T-cell (primary cell): Measurements from ENCODE around the gene ZNF341. TPM values are rescaled to one million over a fixed set of nuclear protein-coding genes. Genes with fewer than 3 reads are reported as not detected.
A peak's percentile ranks its signal among the peaks of the same experiment; 100 is the strongest.

Source experiments
- ATAC-seq, 4 experiments: fragments of 200-7000 bp in 3 of 4; fragments of 150-1000 bp in 1 of 4; cut with Tn5 transposase; replicated peaks in 1 of 4; 1 replicate in 3 of 4; 2 replicates in 1 of 4; pipeline ENCODE4 v1.10.0; 2021; ENCODE audit warnings: moderate library complexity in 3 of 4, mild to moderate bottlenecking in 2 of 4, moderate number of reproducible peaks in 1 of 4
- CTCF ChIA-PET, 2 donors: fragments of 300-600 bp; sonication (Branson Sonifier 250); formaldehyde crosslinking; loops; one replicate each; lab custom pipeline; 2022; ENCODE audit warnings: antibody characterized with exemption in 2 of 2; lab: Charles Lee
- POLR2A ChIA-PET, 2 donors: fragments of 300-600 bp; sonication (Branson Sonifier 250); formaldehyde crosslinking; loops; one replicate each; lab custom pipeline; 2022; ENCODE audit warnings: antibody characterized with exemption in 2 of 2; lab: Charles Lee
- DNase-seq, 35 experiments: peaks; one replicate each; pipeline versions ENCODE4 v3.0.0 to v3.0.0-alpha.2; 2013 to 2023
- H3K27ac ChIP-seq: one replicate; pipeline ENCODE4 v1.5.1; 2013; ENCODE audit warnings: low read length
- H3K27me3 ChIP-seq, 2 experiments: replicated peaks in 1 of 2; 1 replicate in 1 of 2; 2 replicates in 1 of 2; pipeline versions ENCODE4 v1.6.1 to v1.7.0; 2013; ENCODE audit warnings: low read length in 1 of 2, mixed read lengths in 1 of 2; ENCODE audit not compliant: control insufficient read depth in 2 of 2, insufficient read depth in 2 of 2; ENCODE audit errors: extremely low read depth in 1 of 2
- H3K36me3 ChIP-seq, 2 donors: 1 replicate in 1 of 2; 2 replicates in 1 of 2; pipeline versions ENCODE4 v1.6.1 to v1.7.0; 2013; ENCODE audit warnings: low read length in 1 of 2; ENCODE audit not compliant: control insufficient read depth in 2 of 2, insufficient read depth in 1 of 2; ENCODE audit errors: extremely low read depth in 1 of 2
- H3K4me1 ChIP-seq, 2 experiments: 1 replicate in 1 of 2; 2 replicates in 1 of 2; pipeline versions ENCODE4 v1.6.1 to v1.7.0; 2013; ENCODE audit warnings: low read length in 2 of 2, mixed read lengths in 1 of 2; ENCODE audit not compliant: insufficient read depth in 2 of 2, control insufficient read depth in 1 of 2; ENCODE audit errors: extremely low read depth in 1 of 2
- H3K4me3 ChIP-seq, 2 donors: 1 replicate in 1 of 2; 2 replicates in 1 of 2; pipeline versions ENCODE4 v1.5.1 to v1.7.0; 2013; ENCODE audit warnings: mild to moderate bottlenecking in 2 of 2, low read length in 1 of 2, moderate library complexity in 1 of 2; ENCODE audit not compliant: control insufficient read depth in 1 of 2; ENCODE audit errors: extremely low read depth in 1 of 2
- H3K9me3 ChIP-seq: 2 replicates; pipeline ENCODE4 v1.7.0; 2013
- H3K27ac Mint-ChIP-seq, 2 donors: one replicate each; pipeline ENCODE4 v1.8.0; 2020 to 2021; ENCODE audit warnings: mild to moderate bottlenecking in 2 of 2, mixed read lengths in 2 of 2
- H3K27me3 Mint-ChIP-seq, 2 donors: one replicate each; pipeline ENCODE4 v1.8.0; 2021 to 2022; ENCODE audit warnings: mixed read lengths in 2 of 2
- H3K36me3 Mint-ChIP-seq: one replicate; pipeline ENCODE4 v1.8.0; 2021; ENCODE audit warnings: mixed read lengths
- H3K4me1 Mint-ChIP-seq, 3 donors: one replicate each; pipeline ENCODE4 v1.8.0; 2020 to 2022; ENCODE audit warnings: mixed read lengths in 3 of 3, mild to moderate bottlenecking in 1 of 3
- H3K4me3 Mint-ChIP-seq, 3 donors: one replicate each; pipeline ENCODE4 v1.8.0; 2020 to 2022; ENCODE audit warnings: mild to moderate bottlenecking in 3 of 3, mixed read lengths in 3 of 3, moderate library complexity in 3 of 3
- H3K9me3 Mint-ChIP-seq, 3 donors: one replicate each; pipeline ENCODE4 v1.8.0; 2020 to 2022; ENCODE audit warnings: mixed read lengths in 3 of 3
- WGBS: methylation state at CpG from one replicate; pipeline ENCODE4 v1.1.5; 2013; ENCODE audit warnings: missing lambda C conversion rate; ENCODE audit not compliant: insufficient coverage; 5-methylcytosine and 5-hydroxymethylcytosine counted together
- total RNA-seq, 35 experiments: library from RNA in 6 of 35; stranded (reverse) in 6 of 35; fragments of 120-200 nt in 1 of 35; gene quantifications; one replicate each; pipeline versions ENCODE4 v1.2.1 to v1.2.4 and lab custom pipeline; 2013 to 2026

Gene ZNF341
- total RNA-seq, 5 donors from 2014 or later (not counting 1 experiment from before 2014, with no cell fraction given): 4.0 to 6.1 (median 5.6) TPM

GRCh38 chr20:33835615-33836172, 103.9 kb downstream of the ZNF341 start:
- peaks cover 78 to 85% (median 80%) of the 10 kb centered on the region in 3 donors for H3K4me1 Mint-ChIP-seq
- no peak for ATAC-seq
- no peak overlapping the region for H3K27ac ChIP-seq
- H3K36me3 Mint-ChIP-seq: peaks cover 33% of the 10 kb centered on the region
- ChIA-PET POLR2A (no interaction called here), CTCF (interaction anchor here in 1 of 2 donors (0.5 to 0.6 kb wide), 2 partner anchors 473 to 1240 kb away, joined by 3 read pairs; no protein-coding TSS in a partner anchor)
- peaks cover 9 to 40% of the 10 kb centered on the region in 2 experiments for H3K4me1 ChIP-seq
- no peaks in the 10 kb centered on the region for H3K27me3 ChIP-seq
- H3K36me3 ChIP-seq: peaks cover 0 to 6% of the 10 kb centered on the region in 2 donors
- peak overlapping the region in 1 of 2 donors; percentile 44 for H3K27ac Mint-ChIP-seq
- H3K27me3 Mint-ChIP-seq: no peaks in the 10 kb centered on the region
- H3K9me3 ChIP-seq: no peaks in the 10 kb centered on the region
- DNase-seq: no peak
- no peaks in the 10 kb centered on the region for H3K9me3 Mint-ChIP-seq
- H3K4me3 ChIP-seq: no peak overlapping the region
- WGBS: 100% methylated on average over 4 of the region's 9 CpGs
- no peak overlapping the region for H3K4me3 Mint-ChIP-seq

- CTCF ChIA-PET: no interaction called here
- no peak overlapping the region for H3K4me3 Mint-ChIP-seq
- Histone ChIP-seq H3K27ac (no peak overlapping the region), H3K36me3 (peaks cover 0 to 6% of the 10 kb centered on the region in 2 donors), H3K4me3 (no peak overlapping the region), H3K27me3 (no peaks in the 10 kb centered on the region), H3K4me1 (peaks cover 9 to 42% of the 10 kb centered on the region in 2 experiments), H3K9me3 (no peaks in the 10 kb centered on the region)
- WGBS: 100% methylated on average over 1 of the region's 2 CpGs
- peaks cover 33% of the 10 kb centered on the region for H3K36me3 Mint-ChIP-seq
- H3K27ac Mint-ChIP-seq: no peak overlapping the region
- no peaks in the 10 kb centered on the region for H3K9me3 Mint-ChIP-seq
- POLR2A ChIA-PET: no interaction called here
- ATAC-seq (no peak), DNase-seq (no peak)
- H3K27me3 Mint-ChIP-seq: no peaks in the 10 kb centered on the region
- peaks cover 84 to 89% (median 86%) of the 10 kb centered on the region in 3 donors for H3K4me1 Mint-ChIP-seq
Measured at GRCh38 chr20:33836277-33836676, 104.5 kb downstream of the ZNF341 start.

- CTCF ChIA-PET: interaction anchor here in 1 of 2 donors (0.6 kb wide), 1 partner anchor 1886 kb away, joined by 4 read pairs; no protein-coding TSS in a partner anchor
- H3K27me3 ChIP-seq: no peaks in the 10 kb centered on the region
- H3K9me3 ChIP-seq: no peaks in the 10 kb centered on the region
- H3K9me3 Mint-ChIP-seq: no peaks in the 10 kb centered on the region
- 100% methylated on average over 3 of the region's 5 CpGs for WGBS
- peak overlapping the region in 1 of 3 donors; percentile 20 for H3K4me3 Mint-ChIP-seq
- H3K27ac ChIP-seq: no peak overlapping the region
- H3K36me3 ChIP-seq: peaks cover 0 to 4% of the 10 kb centered on the region in 2 donors
- no peaks in the 10 kb centered on the region for H3K27me3 Mint-ChIP-seq
- peak overlapping the region; percentile 58 to 75 for H3K27ac Mint-ChIP-seq
- no peak overlapping the region for H3K4me3 ChIP-seq
- H3K4me1 Mint-ChIP-seq: peaks cover 87 to 90% (median 89%) of the 10 kb centered on the region in 3 donors
- peak in 1 of 4 experiments; percentile 52 for ATAC-seq
- no peak for DNase-seq
- peaks cover 14 to 51% of the 10 kb centered on the region in 2 experiments for H3K4me1 ChIP-seq
- peaks cover 24% of the 10 kb centered on the region for H3K36me3 Mint-ChIP-seq
- POLR2A ChIA-PET: interaction anchor here (0.5 to 0.6 kb wide), 2 partner anchors 10 to 1779 kb away, joined by 3 to 4 read pairs; partner anchors contain the start of gene SPAG4 (in 1 of the 2)
Measured at GRCh38 chr20:33837096-33837830, 105.5 kb downstream of the ZNF341 start.

- DNase-seq (no peak), ATAC-seq (peak in 1 of 4 experiments; percentile 26)
- Histone ChIP-seq H3K27me3 (no peaks in the 10 kb centered on the region), H3K4me1 (peaks cover 24 to 57% of the 10 kb centered on the region in 2 experiments), H3K27ac (no peak overlapping the region), H3K4me3 (no peak overlapping the region), H3K36me3 (peaks cover 0 to 3% of the 10 kb centered on the region in 2 donors), H3K9me3 (no peaks in the 10 kb centered on the region)
- WGBS: 88% methylated on average over 6 of the region's 8 CpGs
- Mint-ChIP-seq H3K27me3 (no peaks in the 10 kb centered on the region), H3K36me3 (peaks cover 17% of the 10 kb centered on the region), H3K27ac (peak overlapping the region in 1 of 2 donors; percentile 75), H3K4me3 (no peak overlapping the region), H3K4me1 (peaks cover 92 to 95% (median 92%) of the 10 kb centered on the region in 3 donors), H3K9me3 (no peaks in the 10 kb centered on the region)
- ChIA-PET CTCF (no interaction called here), POLR2A (no interaction called here)
Measured at GRCh38 chr20:33838035-33838864, 106.5 kb downstream of the ZNF341 start.

GRCh38 chr20:33839591-33839990, 107.8 kb downstream of the ZNF341 start:
- Mint-ChIP-seq H3K4me3 (no peak overlapping the region), H3K4me1 (peaks cover 94 to 97% (median 96%) of the 10 kb centered on the region in 3 donors), H3K27me3 (no peaks in the 10 kb centered on the region), H3K36me3 (peaks cover 11% of the 10 kb centered on the region), H3K27ac (peak overlapping the region in 1 of 2 donors; percentile 18), H3K9me3 (no peaks in the 10 kb centered on the region)
- ChIA-PET POLR2A (interaction anchor here in 1 of 2 donors (0.6 kb wide), 1 partner anchor 105 kb away, joined by 3 read pairs; no protein-coding TSS in a partner anchor), CTCF (no interaction called here)
- no peak for ATAC-seq
- Histone ChIP-seq H3K4me1 (peaks cover 34 to 63% of the 10 kb centered on the region in 2 experiments), H3K27ac (no peak overlapping the region), H3K27me3 (no peaks in the 10 kb centered on the region), H3K36me3 (peaks cover 0 to 3% of the 10 kb centered on the region in 2 donors), H3K4me3 (no peak overlapping the region), H3K9me3 (no peaks in the 10 kb centered on the region)
- WGBS: 100% methylated on average over 1 of the region's 3 CpGs
- DNase-seq: no peak

GRCh38 chr20:33840160-33840559, 108.4 kb downstream of the ZNF341 start:
- no peak overlapping the region for H3K4me3 Mint-ChIP-seq
- ChIA-PET CTCF (interaction anchor here in 1 of 2 donors (0.5 kb wide), 1 partner anchor 155 kb away, joined by 3 read pairs; no protein-coding TSS in a partner anchor), POLR2A (no interaction called here)
- DNase-seq (no peak), ATAC-seq (no peak)
- H3K36me3 ChIP-seq: peaks cover 0 to 3% of the 10 kb centered on the region in 2 donors
- no peak overlapping the region for H3K4me3 ChIP-seq
- no peak overlapping the region for H3K27ac ChIP-seq
- 98% methylated on average over 4 of the region's 7 CpGs for WGBS
- no peaks in the 10 kb centered on the region for H3K9me3 Mint-ChIP-seq
- H3K27me3 ChIP-seq: no peaks in the 10 kb centered on the region
- peak overlapping the region; percentile 13 to 18 for H3K27ac Mint-ChIP-seq
- H3K4me1 Mint-ChIP-seq: peaks cover 94 to 99% (median 96%) of the 10 kb centered on the region in 3 donors
- peaks cover 8% of the 10 kb centered on the region for H3K36me3 Mint-ChIP-seq
- H3K4me1 ChIP-seq: peaks cover 34 to 63% of the 10 kb centered on the region in 2 experiments
- no peaks in the 10 kb centered on the region for H3K27me3 Mint-ChIP-seq
- H3K9me3 ChIP-seq: no peaks in the 10 kb centered on the region
